Keratinocyte (primary cell): ENCODE measurements around the gene MAPKAPK5. TPM values are rescaled to one million over a fixed set of nuclear protein-coding genes. Genes with fewer than 3 reads are reported as not detected.
"Not testable (repeated sequence)": the region's sequence is repeated elsewhere in the genome, so short reads cannot be mapped to it uniquely, and the experiment has no call there.

Source experiments
- DNase-seq: peaks from one replicate; pipeline ENCODE4 v3.0.0-alpha.2; 2011; ENCODE audit warnings: low read depth, missing footprints, low spot score
- FAIRE-seq: peaks from 2 replicates; lab custom pipeline; 2011; peaks lifted over from hg19 to GRCh38; lab: Jason Lieb, UNC
- H2AFZ ChIP-seq: 2 replicates; pipeline ENCODE4 v1.6.0; 2012; ENCODE audit warnings: low read length, control low read depth, inconsistent platforms; ENCODE audit not compliant: control insufficient read depth
- H3K27ac ChIP-seq: 2 replicates; pipeline ENCODE4 v1.5.1; 2011; ENCODE audit warnings: low read length; ENCODE audit not compliant: control insufficient read depth, insufficient read depth
- H3K27me3 ChIP-seq: 3 replicates; pipeline ENCODE4 v1.6.0; 2011; ENCODE audit warnings: low read length; ENCODE audit not compliant: control insufficient read depth, insufficient read depth; ENCODE audit errors: extremely low read depth
- H3K36me3 ChIP-seq, 2 experiments: 2 replicates in 1 of 2; 3 replicates in 1 of 2; pipeline ENCODE4 v1.5.1; 2011; ENCODE audit warnings: low read length in 2 of 2, mild to moderate bottlenecking in 1 of 2; ENCODE audit not compliant: control insufficient read depth in 2 of 2, insufficient read depth in 2 of 2; ENCODE audit errors: extremely low read depth in 1 of 2
- H3K4me1 ChIP-seq: 3 replicates; pipeline ENCODE4 v1.5.1; 2011; ENCODE audit warnings: low read length; ENCODE audit not compliant: control insufficient read depth, insufficient read depth; ENCODE audit errors: extremely low read depth
- H3K4me2 ChIP-seq: 3 replicates; pipeline ENCODE4 v1.6.0; 2011; ENCODE audit warnings: low read depth, low read length; ENCODE audit not compliant: control insufficient read depth, insufficient read depth; ENCODE audit errors: extremely low read depth
- H3K4me3 ChIP-seq, 3 experiments: fragments of 200-600 bp in 1 of 3; sonication (generic) in 1 of 3; 2 replicates in 2 of 3; 3 replicates in 1 of 3; pipeline ENCODE4 v1.5.1; 2011 to 2016; ENCODE audit warnings: low read length in 3 of 3, mild to moderate bottlenecking in 3 of 3, control low read depth in 2 of 3, inconsistent platforms in 1 of 3, low read depth in 1 of 3, mixed read lengths in 1 of 3, mixed run types in 1 of 3, moderate library complexity in 1 of 3; ENCODE audit not compliant: control insufficient read depth in 2 of 3, insufficient read depth in 2 of 3; ENCODE audit errors: extremely low read depth in 1 of 3
- H3K79me2 ChIP-seq: 2 replicates; pipeline ENCODE4 v1.6.0; 2012; ENCODE audit warnings: low read length; ENCODE audit not compliant: control insufficient read depth, insufficient read depth
- H3K9ac ChIP-seq: 3 replicates; pipeline ENCODE4 v1.6.0; 2011; ENCODE audit warnings: low read length; ENCODE audit not compliant: control insufficient read depth, insufficient read depth; ENCODE audit errors: extremely low read depth
- H3K9me1 ChIP-seq: 3 replicates; pipeline ENCODE4 v1.6.0; 2011; ENCODE audit warnings: low read length; ENCODE audit not compliant: control insufficient read depth, insufficient read depth; ENCODE audit errors: extremely low read depth
- H3K9me3 ChIP-seq: 2 replicates; pipeline ENCODE4 v1.5.1; 2012; ENCODE audit warnings: low read depth, low read length; ENCODE audit not compliant: control insufficient read depth
- H4K20me1 ChIP-seq: 3 replicates; pipeline ENCODE4 v1.6.0; 2011; ENCODE audit warnings: low read length; ENCODE audit not compliant: control insufficient read depth, insufficient read depth; ENCODE audit errors: extremely low read depth
- CTCF ChIP-seq, 3 experiments: IDR thresholded peaks in 1 of 3; conservative IDR thresholded peaks in 1 of 3; optimal IDR thresholded peaks in 1 of 3; 2 replicates in 2 of 3; 3 replicates in 1 of 3; pipeline versions ENCODE3 to v1.5.1; 2011; ENCODE audit warnings: low read length in 3 of 3, mild to moderate bottlenecking in 3 of 3, moderate library complexity in 2 of 3, control low read depth in 1 of 3, inconsistent platforms in 1 of 3; ENCODE audit not compliant: insufficient read depth in 2 of 3; ENCODE audit errors: extremely low read depth in 1 of 3
- EZH2 ChIP-seq: IDR thresholded peaks from one replicate; pipeline ENCODE4 v1.6.1; 2012; ENCODE audit warnings: inconsistent platforms, mild to moderate bottlenecking, low read length, moderate library complexity
- dilution Hi-C: fragments of 300-500 bp; cut with MboI; formaldehyde crosslinking; loops from one replicate; pipeline ENCODE4 v1.7.0; 2020; ENCODE audit warnings: low sequenced_read_pairs; ENCODE audit not compliant: extremely low pct_ligation_motif_present
- polyA plus RNA-seq, 5 experiments: library from polyadenylated mRNA; depleted of rRNA in 3 of 5; stranded (reverse) in 3 of 5; stranded (forward) in 1 of 5; unstranded in 1 of 5; fragments of >200 nt; gene quantifications; 1 replicate in 1 of 5; 2 replicates in 3 of 5; 3 replicates in 1 of 5; pipeline versions ENCODE4 v1.2.1 to v1.2.3, GENCODE V29; 2011 to 2012; ENCODE audit warnings: missing spikeins in 2 of 5, low read depth in 1 of 5, low replicate concordance in 1 of 5
- small RNA-seq, 3 experiments: library from RNA; depleted of rRNA; stranded (forward); fragments of <200 nt; gene quantifications; one replicate each; pipeline ENCODE3, GENCODE V24; 2012; ENCODE audit warnings: low read depth in 3 of 3, low replicate concordance in 1 of 3; ENCODE audit not compliant: insufficient read length in 3 of 3

Gene MAPKAPK5
- polyA plus RNA-seq, 1 donor (not counting 4 experiments of a cell fraction or from before 2014, with no cell fraction given) = 39.1 TPM

GRCh38 chr12:111943929-111944328 lies 101.9 kb downstream of the MAPKAPK5 start:
- no peaks in the 10 kb centered on the region for H3K4me1 ChIP-seq
- TF ChIP-seq CTCF (optimal IDR thresholded peaks at IDR 0.05 in 1 of 3, IDR thresholded peaks at IDR 0.05 in 1 of 3, conservative IDR thresholded peaks at IDR 0.05 in 1 of 3; ENCODE audit: extremely low read depth in 1 of 3, insufficient read depth in 2 of 3, low read length in 3 of 3) = no peak
- TF ChIP-seq EZH2 = no peak
- no peak overlapping the region for H3K4me2 ChIP-seq
- no peak for DNase-seq
- H3K27me3 ChIP-seq = no peaks in the 10 kb centered on the region
- dilution Hi-C loops = no loop called here
- H3K9ac ChIP-seq = no peak overlapping the region
- H3K9me1 ChIP-seq = no peaks in the 10 kb centered on the region
- no peaks in the 10 kb centered on the region for H3K36me3 ChIP-seq
- H2AFZ ChIP-seq = no peak overlapping the region
- H4K20me1 ChIP-seq = no peaks in the 10 kb centered on the region
- no peak overlapping the region for H3K4me3 ChIP-seq
- no peaks in the 10 kb centered on the region for H3K9me3 ChIP-seq
- H3K79me2 ChIP-seq = no peaks in the 10 kb centered on the region
- H3K27ac ChIP-seq = no peak overlapping the region
- FAIRE-seq = no peak

- H3K4me1 ChIP-seq, H4K20me1 ChIP-seq, H3K9me1 ChIP-seq, H3K9me3 ChIP-seq, H3K36me3 ChIP-seq, dilution Hi-C loops, H3K9ac ChIP-seq, H3K79me2 ChIP-seq, FAIRE-seq, H3K27ac ChIP-seq, H3K4me2 ChIP-seq, H2AFZ ChIP-seq, H3K4me3 ChIP-seq, DNase-seq, H3K27me3 ChIP-seq: not testable (repeated sequence)
Observed at GRCh38 chr12:111950961-111951676, 109.1 kb downstream of the MAPKAPK5 start.

Small RNAs within 50 kb of the gene (small RNA-seq; reads per million reads assigned to genes)
- 0 reads per million in 3 experiments for gene MIR6761

Other genes with a start within 250 kb of the MAPKAPK5 start
- gene ATXN2, start 242.9 kb upstream of the MAPKAPK5 start, polyA plus RNA-seq = 16.9 to 24.1 TPM (median 19.6 TPM) in 3 replicates
- 16.4 to 21.2 TPM (median 19.5 TPM) in 3 replicates for gene BRAP, start 156.3 kb upstream of the MAPKAPK5 start, polyA plus RNA-seq
- gene ACAD10, start 156.2 kb upstream of the MAPKAPK5 start, polyA plus RNA-seq = 12.2 to 13.2 TPM (median 12.4 TPM) in 3 replicates
- gene ALDH2, start 75.3 kb upstream of the MAPKAPK5 start, polyA plus RNA-seq = 30.6 to 40.1 TPM (median 33.8 TPM) in 3 replicates
- gene TMEM116, start 170.9 kb downstream of the MAPKAPK5 start, polyA plus RNA-seq = 5.2 to 8.3 TPM (median 7.7 TPM) in 3 replicates
- gene ERP29, start 171.2 kb downstream of the MAPKAPK5 start, polyA plus RNA-seq = 58.7 to 89.4 TPM (median 81.2 TPM) in 3 replicates